ENCODE measurements around the gene PPP1R12A.

GRCh38 chr12:79844693-79845092 is 90.2 kb downstream of the PPP1R12A start:
- no peak for TF ChIP-seq CTCF (IDR thresholded peaks at IDR 0.05)
- no peak for TF ChIP-seq EP300 (IDR thresholded peaks at IDR 0.05)
- TF ChIP-seq POLR2A (IDR thresholded peaks at IDR 0.05) = no peak
